ENCODE results near the gene SH3PXD2B.

SH3PXD2B gene

DNA sequence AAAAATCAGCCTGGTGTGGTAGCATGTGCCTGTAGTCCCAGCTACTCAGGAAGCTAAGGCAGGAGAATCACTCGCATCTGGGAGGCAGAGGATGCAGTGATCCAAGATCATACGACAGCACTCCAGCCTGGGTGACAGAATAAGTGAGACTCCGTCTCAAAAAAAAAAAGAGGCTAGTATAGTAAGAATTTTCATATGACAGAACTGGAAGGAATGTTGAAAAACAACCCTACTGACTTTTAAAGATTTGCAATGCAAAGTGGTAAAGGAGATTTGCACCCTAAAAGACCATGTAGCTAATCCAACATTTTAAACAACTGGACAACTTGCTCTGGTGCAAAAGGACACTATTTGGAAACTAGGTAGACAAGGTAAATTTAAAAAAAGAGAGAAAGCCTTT is 58.1 kb downstream of the SH3PXD2B start:
- Histone ChIP-seq H3K4me2 (no peak overlapping the region), H3K36me3 (peaks cover 46% of the 10 kb centered on the region)

DNA sequence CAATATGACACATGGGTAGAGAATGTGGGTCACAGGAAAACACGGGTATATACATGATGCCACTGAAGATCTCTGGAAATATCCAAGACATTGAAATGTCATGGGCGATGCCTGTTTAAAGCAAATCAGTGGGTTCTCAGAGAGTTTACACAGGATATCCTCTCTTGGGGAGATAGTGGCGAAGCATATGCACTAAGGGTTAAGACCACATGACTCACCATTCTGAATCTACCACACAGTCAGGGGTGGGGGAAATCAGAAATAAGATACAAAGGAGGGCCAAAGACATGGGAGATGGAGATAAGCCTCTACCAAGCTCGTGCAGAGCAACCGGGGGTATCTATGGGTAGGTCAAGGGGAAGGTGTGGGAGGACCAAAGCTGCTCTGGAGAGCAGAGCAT is 58.8 kb downstream of the SH3PXD2B start:
- Histone ChIP-seq H3K4me2 (no peak overlapping the region), H3K9ac (no peak overlapping the region), H3K9me3 (peaks cover 60% of the 10 kb centered on the region), H4K20me1 (no peaks in the 10 kb centered on the region), H3K4me3 (no peak overlapping the region), H3K36me3 (peaks cover 47% of the 10 kb centered on the region), H3K27me3 (no peaks in the 10 kb centered on the region), H3K27ac (no peak overlapping the region), H3K4me1 (no peaks in the 10 kb centered on the region)
- TF ChIP-seq Cebpa-rat (IDR thresholded peaks at IDR 0.05): no peak

More for the DNA sequence above, 58.1 kb downstream of the SH3PXD2B start:
- TF ChIP-seq Cebpa-rat (IDR thresholded peaks at IDR 0.05): no peak
- Histone ChIP-seq H3K9me3 (peaks cover 59% of the 10 kb centered on the region), H3K4me1 (no peaks in the 10 kb centered on the region), H3K9ac (no peak overlapping the region), H3K4me3 (no peak overlapping the region), H4K20me1 (no peaks in the 10 kb centered on the region), H3K27ac (no peak overlapping the region), H3K27me3 (no peaks in the 10 kb centered on the region)

DNA sequence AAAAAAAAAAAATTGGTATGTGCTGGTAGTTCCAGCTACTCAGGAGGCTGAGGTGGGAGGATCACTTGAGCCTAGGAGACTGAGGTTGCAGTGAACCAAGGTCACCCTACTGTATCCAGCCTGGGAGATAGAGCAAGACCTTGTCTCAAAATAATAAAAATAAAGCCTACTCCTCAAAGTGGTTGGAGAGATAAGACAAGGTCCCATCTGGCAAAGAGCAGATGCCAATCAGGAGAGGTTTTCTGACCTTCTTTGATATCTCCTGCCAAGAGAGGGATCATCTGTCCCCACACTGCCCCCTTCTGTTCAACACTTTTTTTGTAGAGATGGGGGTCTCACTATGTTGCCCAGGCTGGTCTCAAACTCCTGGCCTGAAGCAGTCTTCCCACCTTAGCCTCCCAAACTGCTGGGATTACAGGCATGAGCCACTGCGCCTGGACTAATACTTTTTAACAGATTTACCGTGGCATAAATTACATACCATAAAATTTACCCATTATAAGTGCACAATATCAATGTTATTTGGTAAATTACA is 64.7 kb downstream of the SH3PXD2B start:
- H3K27me3 ChIP-seq: no peaks in the 10 kb centered on the region
- peaks cover 46% of the 10 kb centered on the region for H3K36me3 ChIP-seq
- H3K27ac ChIP-seq: no peak overlapping the region
- no peak for TF ChIP-seq Cebpa-rat (IDR thresholded peaks at IDR 0.05)
- H3K4me1 ChIP-seq: no peaks in the 10 kb centered on the region
- no peaks in the 10 kb centered on the region for H4K20me1 ChIP-seq
- H3K9me3 ChIP-seq: peaks cover 18% of the 10 kb centered on the region
- H3K4me2 ChIP-seq: no peak overlapping the region
- no peak overlapping the region for H3K4me3 ChIP-seq
- no peak overlapping the region for H3K9ac ChIP-seq

DNA sequence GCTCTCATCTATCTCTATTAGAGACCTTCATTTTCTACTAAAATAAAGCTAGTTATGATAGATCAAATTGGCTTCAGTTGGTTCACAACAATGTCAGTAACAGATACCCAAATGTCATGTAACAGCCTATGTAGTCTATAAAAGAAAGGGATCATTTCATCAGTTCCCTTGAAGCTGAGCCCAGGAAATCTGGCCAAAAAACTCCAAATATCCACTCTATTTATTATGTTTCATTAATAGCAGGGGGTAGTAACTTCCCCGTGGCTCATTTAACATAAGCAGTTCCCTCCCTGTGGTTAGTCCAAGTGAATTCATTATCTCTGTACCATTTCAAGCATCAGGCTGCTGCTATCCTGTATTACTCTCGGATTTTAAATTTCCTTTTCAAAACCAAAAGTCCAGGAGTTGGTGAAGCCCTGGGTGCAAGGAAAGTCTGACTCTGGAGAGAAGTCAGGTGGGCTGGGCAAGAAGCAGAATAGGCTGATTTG is 66.0 kb downstream of the SH3PXD2B start:
- Histone ChIP-seq H3K4me1 (no peaks in the 10 kb centered on the region), H3K36me3 (peaks cover 37% of the 10 kb centered on the region), H3K4me2 (no peak overlapping the region), H3K27ac (no peak overlapping the region), H4K20me1 (no peaks in the 10 kb centered on the region), H3K4me3 (no peak overlapping the region), H3K27me3 (no peaks in the 10 kb centered on the region), H3K9me3 (peaks cover 9% of the 10 kb centered on the region; the same call in 1 of the 2 replicates), H3K9ac (no peak overlapping the region)
- no peak for TF ChIP-seq Cebpa-rat (IDR thresholded peaks at IDR 0.05)

DNA sequence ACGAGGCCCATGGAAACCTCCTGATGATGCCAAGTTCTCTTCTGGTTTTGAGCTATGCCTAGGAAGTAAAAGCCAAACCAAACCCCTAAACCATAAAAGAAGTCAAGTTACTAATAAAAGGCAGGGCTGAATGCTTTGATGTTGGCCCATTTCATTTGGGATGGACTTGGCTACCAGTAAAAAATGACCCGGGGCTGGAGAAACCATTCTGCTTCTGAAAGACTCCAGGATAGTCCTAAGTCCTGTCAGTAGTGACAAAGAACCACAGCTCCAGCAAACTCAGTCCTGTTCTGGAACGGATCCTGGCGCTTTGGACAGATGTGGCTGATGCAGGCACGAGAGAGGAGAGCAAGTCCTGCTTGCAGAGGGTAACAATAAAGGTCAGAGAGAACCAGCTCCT is 68.6 kb downstream of the SH3PXD2B start:
- Histone ChIP-seq H3K27me3 (no peaks in the 10 kb centered on the region), H3K4me1 (peaks cover 5% of the 10 kb centered on the region; the same call in 1 of the 2 replicates), H4K20me1 (no peaks in the 10 kb centered on the region), H3K9me3 (no peaks in the 10 kb centered on the region), H3K4me3 (no peak overlapping the region), H3K9ac (no peak overlapping the region), H3K4me2 (no peak overlapping the region), H3K27ac (no peak overlapping the region), H3K36me3 (peaks cover 33% of the 10 kb centered on the region)
- TF ChIP-seq Cebpa-rat (IDR thresholded peaks at IDR 0.05): no peak

DNA sequence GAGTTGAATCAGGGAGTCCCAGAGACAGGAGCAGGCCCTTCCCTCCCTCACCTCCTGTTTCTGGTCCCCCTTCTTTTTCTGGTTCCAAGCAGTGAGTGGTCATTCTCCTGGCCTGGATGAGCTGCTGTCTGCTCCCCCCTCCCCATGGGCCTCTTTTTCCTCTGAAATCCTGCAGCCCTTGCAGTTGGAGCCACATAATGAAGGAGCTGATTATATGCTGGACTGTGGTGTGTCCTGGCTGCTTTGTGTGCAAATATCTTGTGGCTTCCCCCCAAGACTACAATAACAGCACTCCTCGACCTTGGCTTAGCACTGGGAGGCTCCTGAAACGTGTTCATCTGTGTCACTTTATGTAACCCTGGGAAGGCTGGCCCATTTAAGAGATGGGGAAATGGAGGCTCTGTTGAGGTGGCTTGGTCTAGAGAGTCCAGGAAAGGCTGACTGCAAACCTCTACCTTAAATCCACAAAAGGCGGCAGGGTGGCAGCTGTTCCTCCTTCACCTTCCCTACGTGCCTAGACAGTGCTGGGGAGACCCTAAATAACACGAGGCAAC is 69.2 kb downstream of the SH3PXD2B start:
- no peak for TF ChIP-seq Cebpa-rat (IDR thresholded peaks at IDR 0.05)
- no peaks in the 10 kb centered on the region for H4K20me1 ChIP-seq
- H3K4me1 ChIP-seq: peaks cover 5% of the 10 kb centered on the region; the same call in 1 of the 2 replicates
- H3K9ac ChIP-seq: no peak overlapping the region
- H3K9me3 ChIP-seq: no peaks in the 10 kb centered on the region
- peaks cover 33% of the 10 kb centered on the region for H3K36me3 ChIP-seq
- H3K4me3 ChIP-seq: no peak overlapping the region
- no peaks in the 10 kb centered on the region for H3K27me3 ChIP-seq
- H3K4me2 ChIP-seq: no peak overlapping the region
- no peak overlapping the region for H3K27ac ChIP-seq

DNA sequence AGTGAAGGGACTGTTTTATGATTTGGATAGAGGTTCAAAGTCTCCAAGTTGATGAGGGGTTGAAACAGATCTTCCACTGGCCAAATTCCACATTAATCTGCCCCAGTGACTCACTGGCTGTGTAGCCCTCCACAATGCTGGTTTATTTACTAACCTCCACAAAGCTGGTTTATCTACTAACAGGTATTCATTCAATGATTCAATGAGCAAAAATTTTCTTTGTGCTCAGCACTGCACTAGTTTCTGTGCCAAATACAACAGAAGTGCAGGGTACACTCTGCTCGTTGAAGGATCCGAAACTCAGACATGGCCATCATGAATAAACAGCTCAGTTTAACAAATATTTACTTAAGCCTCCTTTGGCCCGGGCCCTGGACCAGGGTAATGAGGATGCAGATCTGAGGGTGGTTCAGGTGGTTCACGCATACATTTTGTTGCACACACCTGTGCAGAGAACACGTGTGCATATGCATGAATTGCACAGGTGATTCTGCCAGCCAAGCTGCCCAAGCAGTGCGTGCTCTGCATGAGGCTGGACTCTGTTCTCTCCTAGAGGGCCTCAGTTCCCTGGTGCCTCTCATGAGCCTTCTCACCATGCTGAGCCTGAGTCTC is 71.0 kb downstream of the SH3PXD2B start:
- TF ChIP-seq Cebpa-rat (IDR thresholded peaks at IDR 0.05): no peak
- no peak overlapping the region for H3K4me2 ChIP-seq
- H3K9me3 ChIP-seq: no peaks in the 10 kb centered on the region
- peaks cover 14% of the 10 kb centered on the region for H3K4me1 ChIP-seq
- peaks cover 28% of the 10 kb centered on the region for H3K36me3 ChIP-seq
- no peak overlapping the region for H3K9ac ChIP-seq
- no peak overlapping the region for H3K4me3 ChIP-seq
- no peaks in the 10 kb centered on the region for H4K20me1 ChIP-seq
- H3K27me3 ChIP-seq: no peaks in the 10 kb centered on the region
- no peak overlapping the region for H3K27ac ChIP-seq

- peaks cover 30% of the 10 kb centered on the region for H3K36me3 ChIP-seq
- no peaks in the 10 kb centered on the region for H4K20me1 ChIP-seq
- peaks cover 24% of the 10 kb centered on the region for H3K4me1 ChIP-seq
- no peak overlapping the region for H3K4me3 ChIP-seq
- H3K9me3 ChIP-seq: no peaks in the 10 kb centered on the region
- no peak overlapping the region for H3K27ac ChIP-seq
- 0 out of 2 replicates have a peak overlapping the region, but pooled peaks have one; percentile 6 for H3K4me2 ChIP-seq
- no peak overlapping the region for H3K9ac ChIP-seq
- no peak for TF ChIP-seq Cebpa-rat (IDR thresholded peaks at IDR 0.05)
- no peaks in the 10 kb centered on the region for H3K27me3 ChIP-seq
Measured at GRCh38 chr5:172380987-172381643, 73.2 kb downstream of the SH3PXD2B start.

DNA sequence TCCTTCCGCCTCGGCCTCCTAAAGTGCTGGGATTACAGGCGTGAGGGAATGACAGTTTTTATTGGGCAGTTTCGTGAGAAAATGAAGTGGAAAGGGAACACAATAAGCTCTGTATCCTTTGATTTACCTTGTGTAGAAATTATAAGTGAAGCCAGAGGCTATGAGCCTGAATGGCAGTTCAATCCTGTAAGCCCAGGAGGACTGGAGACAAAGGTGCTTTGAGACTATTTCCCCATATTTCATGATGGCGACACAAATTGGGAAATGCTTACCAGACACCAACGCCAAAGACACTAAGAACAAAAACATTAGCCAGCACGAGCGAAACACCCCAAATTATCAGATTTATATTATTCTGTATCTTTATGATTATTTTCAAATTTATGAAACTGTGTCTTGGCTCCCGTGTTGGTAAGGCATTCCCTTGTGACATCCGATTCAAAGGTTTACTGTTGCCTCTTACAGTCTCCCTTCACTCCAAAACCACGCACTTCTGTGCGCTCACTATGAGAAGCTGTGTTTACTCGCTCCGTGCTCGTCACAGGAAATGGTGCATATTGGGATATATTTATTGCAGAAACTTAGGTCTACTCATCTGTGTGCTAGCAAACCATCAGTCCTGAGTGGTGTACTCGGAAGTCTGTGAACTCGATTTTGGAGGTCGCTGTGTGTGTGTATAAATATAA is 73.9 kb downstream of the SH3PXD2B start:
- H3K4me1 ChIP-seq: peaks cover 24% of the 10 kb centered on the region
- no peaks in the 10 kb centered on the region for H3K27me3 ChIP-seq
- no peak overlapping the region for H3K4me2 ChIP-seq
- H3K9me3 ChIP-seq: no peaks in the 10 kb centered on the region
- TF ChIP-seq Cebpa-rat (IDR thresholded peaks at IDR 0.05): no peak
- no peaks in the 10 kb centered on the region for H4K20me1 ChIP-seq
- H3K36me3 ChIP-seq: peaks cover 28% of the 10 kb centered on the region
- no peak overlapping the region for H3K4me3 ChIP-seq
- H3K9ac ChIP-seq: no peak overlapping the region
- no peak overlapping the region for H3K27ac ChIP-seq
